Uterus (tissue), 4 donors: ENCODE data around the gene UPF2. TPM values are rescaled to one million over a fixed set of nuclear protein-coding genes. Genes with fewer than 3 reads are reported as not detected.
"Not testable (repeated sequence)": the region's sequence is repeated elsewhere in the genome, so short reads cannot be mapped to it uniquely, and the experiment has no call there.

Experiments used
- DNase-seq, 2 donors: peaks; one replicate each; pipeline ENCODE4 v3.0.0-alpha.2; 2019 to 2020
- H3K27ac ChIP-seq, 2 donors: fragments of 200-600 bp; sonication (generic); 1 replicate in 1 of 2; 2 replicates in 1 of 2; pipeline ENCODE4 v1.5.1; 2016 to 2018
- H3K27me3 ChIP-seq, 2 donors: fragments of 200-600 bp; sonication (generic); one replicate each; pipeline ENCODE4 v1.5.1; 2018 to 2019; ENCODE audit warnings: control low read depth in 1 of 2
- H3K36me3 ChIP-seq, 2 donors: fragments of 200-600 bp; sonication (generic); one replicate each; pipeline ENCODE4 v1.5.1; 2019; ENCODE audit warnings: control low read depth in 1 of 2
- H3K4me1 ChIP-seq, 2 donors: fragments of 200-600 bp; sonication (generic); one replicate each; pipeline ENCODE4 v1.5.1; 2018 to 2019; ENCODE audit warnings: control low read depth in 1 of 2
- H3K4me3 ChIP-seq, 2 donors: fragments of 200-600 bp; sonication (generic); 1 replicate in 1 of 2; 2 replicates in 1 of 2; pipeline ENCODE4 v1.5.1; 2018 to 2019; ENCODE audit warnings: mild to moderate bottlenecking in 1 of 2
- H3K9me3 ChIP-seq, 2 donors: fragments of 200-600 bp; sonication (generic); one replicate each; pipeline ENCODE4 v1.5.1; 2019; ENCODE audit warnings: control low read depth in 1 of 2
- CTCF ChIP-seq, 4 experiments: fragments of 200-600 bp in 2 of 4; fragments of 450-650 bp in 2 of 4; sonication (generic) in 2 of 4; IDR thresholded peaks; one replicate each; pipeline ENCODE4 v1.5.1; 2016 to 2019; ENCODE audit warnings: antibody characterized with exemption in 4 of 4, mild to moderate bottlenecking in 2 of 4, moderate library complexity in 1 of 4
- POLR2A ChIP-seq, 2 donors: fragments of 450-650 bp; IDR thresholded peaks; one replicate each; pipeline ENCODE4 v1.6.1; 2016; ENCODE audit warnings: antibody characterized with exemption in 2 of 2, mild to moderate bottlenecking in 1 of 2, moderate library complexity in 1 of 2
- intact Hi-C: fragments of 100-400 bp; cut with DNase I; formaldehyde crosslinking; loops from one replicate; pipeline ENCODE4 v1.15.1; 2023; ENCODE audit warnings: low total_unique reads
- total RNA-seq, 4 donors: library from RNA; depleted of rRNA in 3 of 4; stranded (reverse); fragments of >200 nt in 3 of 4; gene quantifications; one replicate each; pipeline versions ENCODE4 v1.1.0 to v1.2.4, GENCODE V29; 2014 to 2023
- donor health status: DM: yes; HTN: yes; CAD: no.

The UPF2 gene
- total RNA-seq, 4 donors from 2014 or later: 17.4 to 35.7 (median 28.0) TPM

GRCh38 chr10:11894381-11895107 is 148.1 kb downstream of the UPF2 start:
- intact Hi-C loops: no loop called here
- TF ChIP-seq POLR2A (IDR thresholded peaks at IDR 0.05) (no peak), CTCF (IDR thresholded peaks at IDR 0.05) (no peak)
- DNase-seq: no peak
- no peak overlapping the region for H3K27ac ChIP-seq
- H3K4me3 ChIP-seq: no peak overlapping the region
- no peaks in the 10 kb centered on the region for H3K9me3 ChIP-seq
- no peaks in the 10 kb centered on the region for H3K4me1 ChIP-seq
- no peaks in the 10 kb centered on the region for H3K36me3 ChIP-seq
- H3K27me3 ChIP-seq: no peaks in the 10 kb centered on the region

- TF ChIP-seq CTCF (IDR thresholded peaks at IDR 0.05): no peak
- TF ChIP-seq POLR2A (IDR thresholded peaks at IDR 0.05): no peak
- intact Hi-C loops: no loop called here
- no peaks in the 10 kb centered on the region for H3K27me3 ChIP-seq
- no peak for DNase-seq
- no peaks in the 10 kb centered on the region for H3K9me3 ChIP-seq
- H3K4me1 ChIP-seq: no peaks in the 10 kb centered on the region
- H3K27ac ChIP-seq: no peak overlapping the region
- no peaks in the 10 kb centered on the region for H3K36me3 ChIP-seq
- no peak overlapping the region for H3K4me3 ChIP-seq
Observed at GRCh38 chr10:11893749-11894278, 148.8 kb downstream of the UPF2 start.

GRCh38 chr10:11891776-11892486 is 150.7 kb downstream of the UPF2 start:
- no peak overlapping the region for H3K4me3 ChIP-seq
- TF ChIP-seq CTCF (IDR thresholded peaks at IDR 0.05) (no peak), POLR2A (IDR thresholded peaks at IDR 0.05) (no peak)
- no peaks in the 10 kb centered on the region for H3K36me3 ChIP-seq
- H3K27me3 ChIP-seq: no peaks in the 10 kb centered on the region
- no peaks in the 10 kb centered on the region for H3K4me1 ChIP-seq
- H3K27ac ChIP-seq: no peak overlapping the region
- no peak for DNase-seq
- H3K9me3 ChIP-seq: no peaks in the 10 kb centered on the region
- intact Hi-C loops: no loop called here

- H3K4me1 ChIP-seq, H3K27ac ChIP-seq, intact Hi-C loops, H3K36me3 ChIP-seq, H3K27me3 ChIP-seq, H3K9me3 ChIP-seq, H3K4me3 ChIP-seq, DNase-seq: not testable (repeated sequence)
Observed at GRCh38 chr10:11889263-11889662, 153.3 kb downstream of the UPF2 start.

- intact Hi-C loops: no loop called here
- Histone ChIP-seq H3K4me1 (no peaks in the 10 kb centered on the region), H3K4me3 (no peak overlapping the region), H3K9me3 (no peaks in the 10 kb centered on the region), H3K36me3 (no peaks in the 10 kb centered on the region), H3K27ac (no peak overlapping the region), H3K27me3 (no peaks in the 10 kb centered on the region)
- TF ChIP-seq POLR2A (IDR thresholded peaks at IDR 0.05) (no peak), CTCF (IDR thresholded peaks at IDR 0.05) (no peak)
- no peak for DNase-seq
Observed at GRCh38 chr10:11887381-11888227, 155.0 kb downstream of the UPF2 start.
